Measurements from ENCODE around the gene CT45A6.
"Not testable (repeated sequence)": the region's sequence is repeated elsewhere in the genome, so short reads cannot be mapped to it uniquely, and the experiment has no call there.

GRCh38 chrX:135802687-135803086 is at the start of gene CT45A6:
- not testable (repeated sequence) for TF ChIP-seq CTCF (IDR thresholded peaks at IDR 0.05; ENCODE audit: low read depth, low read length, poor library complexity, severe bottlenecking); EZH2phosphoT487 (IDR thresholded peaks at IDR 0.05; ENCODE audit: borderline replicate concordance, low read length)

Measured in DOHH2 (cell line).